SK-N-MC (cell line): ENCODE results near the gene LHX1.

Experiments used
- DNase-seq: peaks from one replicate; pipeline ENCODE4 v3.0.0-alpha.2; 2011; ENCODE audit warnings: low read depth, low spot score
- H3K27ac ChIP-seq: fragments of 200-600 bp; sonication (generic); 2 replicates; pipeline ENCODE4 v1.5.1; 2016; ENCODE audit warnings: mixed run types
- H3K36me3 ChIP-seq: fragments of 200-600 bp; sonication (generic); 2 replicates; pipeline ENCODE4 v1.6.1; 2017; ENCODE audit warnings: antibody characterized with exemption, low read length, mixed read lengths; ENCODE audit not compliant: insufficient read depth
- H3K4me3 ChIP-seq: fragments of 200-600 bp; sonication (generic); 2 replicates; pipeline ENCODE4 v1.5.1; 2016
- H3K9ac ChIP-seq: fragments of 200-600 bp; sonication (generic); 2 replicates; pipeline ENCODE4 v1.8.0; 2017; ENCODE audit warnings: mixed run types, mixed read lengths; ENCODE audit not compliant: insufficient read length
- H3K9me3 ChIP-seq: fragments of 200-600 bp; sonication (generic); 2 replicates; pipeline ENCODE4 v1.6.1; 2017; ENCODE audit warnings: low read depth, mild to moderate bottlenecking, antibody characterized with exemption, low read length, moderate library complexity, mixed read lengths
- EZH2 ChIP-seq: fragments of 200-600 bp; sonication (generic); IDR thresholded peaks from one replicate; pipeline ENCODE4 v1.6.1; 2017; ENCODE audit warnings: antibody characterized with exemption
- FOXP2 ChIP-seq: optimal IDR thresholded peaks from 2 replicates; pipeline ENCODE3; 2011; ENCODE audit warnings: mild to moderate bottlenecking, moderate library complexity; ENCODE audit not compliant: insufficient read depth; ENCODE audit errors: extremely low read length, control extremely low read depth
- POLR2AphosphoS5 ChIP-seq: IDR thresholded peaks from 2 replicates; pipeline ENCODE4 v1.6.1; 2012; ENCODE audit warnings: mild to moderate bottlenecking, low read depth, low read length, borderline replicate concordance

LHX1 gene

DNA sequence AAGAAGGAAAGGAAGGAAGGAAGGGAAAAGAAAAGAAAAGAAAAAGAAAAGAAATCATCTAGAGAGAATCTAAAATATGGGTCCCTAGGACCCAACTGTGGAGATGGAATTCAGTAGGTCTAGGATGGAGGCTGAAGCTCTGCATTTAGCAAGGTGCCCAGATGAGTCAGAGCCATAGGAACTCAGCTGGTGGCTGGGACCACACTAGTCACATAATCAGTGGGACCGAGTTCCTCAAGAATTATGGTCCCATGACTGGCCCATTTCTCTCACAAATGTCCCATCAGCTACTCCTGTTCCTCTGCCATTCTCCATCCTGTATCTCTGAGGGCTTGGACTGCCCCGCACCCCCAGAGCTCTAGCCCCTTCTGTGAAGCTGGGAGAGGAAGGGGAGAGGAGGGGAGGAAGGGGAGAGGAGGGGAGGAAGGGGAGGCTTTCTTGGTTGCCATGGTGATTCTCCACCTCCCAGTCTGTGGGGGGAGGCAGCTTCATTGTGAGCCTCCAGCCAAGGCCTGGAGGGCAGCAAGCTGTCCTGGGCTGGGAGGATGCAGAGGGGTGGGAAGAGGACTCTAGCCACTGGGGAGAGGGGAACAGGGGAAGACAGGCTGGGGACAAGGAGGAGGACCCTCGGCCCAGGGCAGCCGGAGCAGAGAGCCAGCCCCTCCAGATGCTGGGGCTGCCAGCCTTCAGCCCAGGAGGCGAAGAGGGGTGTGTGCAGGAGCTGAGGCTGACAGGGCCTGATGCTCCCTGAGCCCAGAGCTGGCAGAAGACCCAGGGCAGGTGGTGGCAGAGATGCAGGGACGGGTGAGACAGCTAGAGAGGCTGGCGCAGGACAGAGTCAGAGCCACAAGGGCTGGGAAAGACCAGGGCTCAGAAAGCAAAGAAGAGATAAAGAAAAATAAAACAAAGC lies 37.8 kb upstream of the LHX1 start:
- H3K36me3 ChIP-seq: no peaks in the 10 kb centered on the region
- DNase-seq: no peak
- H3K9ac ChIP-seq: no peak overlapping the region
- TF ChIP-seq POLR2AphosphoS5 (no peak), EZH2 (no peak), FOXP2 (no peak)
- H3K9me3 ChIP-seq: no peaks in the 10 kb centered on the region
- H3K4me3 ChIP-seq: no peak overlapping the region
- no peak overlapping the region for H3K27ac ChIP-seq

DNA sequence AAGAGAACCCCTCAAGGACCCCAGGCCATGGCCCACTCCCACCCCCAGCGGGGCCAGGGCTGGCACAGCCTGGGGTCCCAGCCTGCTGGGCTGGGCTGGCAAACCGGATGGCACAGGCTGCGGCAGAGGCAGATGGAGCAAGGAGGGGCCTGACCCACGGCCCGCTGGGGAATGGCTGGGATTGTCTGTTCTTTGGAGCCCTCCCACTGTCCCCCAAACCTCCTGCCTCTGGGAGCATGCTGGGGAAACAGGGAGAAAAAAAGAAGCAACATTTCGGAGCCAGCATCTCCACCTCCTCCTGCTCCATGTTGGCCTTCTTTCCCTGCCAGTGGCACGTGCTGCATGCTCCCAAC lies 37.1 kb upstream of the LHX1 start:
- no peaks in the 10 kb centered on the region for H3K36me3 ChIP-seq
- no peak overlapping the region for H3K4me3 ChIP-seq
- no peaks in the 10 kb centered on the region for H3K9me3 ChIP-seq
- no peak for DNase-seq
- no peak overlapping the region for H3K9ac ChIP-seq
- H3K27ac ChIP-seq: no peak overlapping the region
- no peak for TF ChIP-seq POLR2AphosphoS5
- no peak for TF ChIP-seq FOXP2
- TF ChIP-seq EZH2: no peak

DNA sequence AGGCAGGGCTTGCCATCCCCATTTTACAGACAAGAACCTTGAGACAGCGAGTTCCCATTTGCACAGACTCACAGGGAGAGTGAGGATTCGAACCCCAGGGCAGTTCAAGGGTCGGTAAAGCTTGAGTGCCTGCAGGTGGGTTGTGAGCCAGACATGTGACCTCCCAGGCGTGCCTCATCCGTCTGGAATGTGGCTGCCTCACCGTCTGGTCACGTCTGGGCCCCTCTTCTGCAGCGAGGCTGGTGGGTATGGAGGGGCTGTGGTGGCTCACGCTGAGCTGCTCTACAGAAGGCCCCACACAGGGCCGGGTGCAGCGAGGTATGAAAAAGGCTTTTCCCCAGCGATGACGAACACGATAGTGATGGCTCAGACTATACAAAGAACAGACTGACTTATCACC lies 35.8 kb upstream of the LHX1 start:
- DNase-seq: no peak
- H3K27ac ChIP-seq: no peak overlapping the region

GRCh38 chr17:36907407-36907806 lies 29.9 kb upstream of the LHX1 start:
- Histone ChIP-seq H3K9me3 (no peaks in the 10 kb centered on the region), H3K9ac (no peak overlapping the region), H3K27ac (no peak overlapping the region), H3K4me3 (no peak overlapping the region), H3K36me3 (no peaks in the 10 kb centered on the region)
- TF ChIP-seq EZH2: no peak
- no peak for TF ChIP-seq FOXP2
- no peak for TF ChIP-seq POLR2AphosphoS5
- no peak for DNase-seq

More for the DNA sequence above, 35.8 kb upstream of the LHX1 start:
- Histone ChIP-seq H3K9me3 (no peaks in the 10 kb centered on the region), H3K9ac (no peak overlapping the region), H3K4me3 (no peak overlapping the region), H3K36me3 (no peaks in the 10 kb centered on the region)
- TF ChIP-seq EZH2: no peak
- no peak for TF ChIP-seq POLR2AphosphoS5
- TF ChIP-seq FOXP2: no peak

DNA sequence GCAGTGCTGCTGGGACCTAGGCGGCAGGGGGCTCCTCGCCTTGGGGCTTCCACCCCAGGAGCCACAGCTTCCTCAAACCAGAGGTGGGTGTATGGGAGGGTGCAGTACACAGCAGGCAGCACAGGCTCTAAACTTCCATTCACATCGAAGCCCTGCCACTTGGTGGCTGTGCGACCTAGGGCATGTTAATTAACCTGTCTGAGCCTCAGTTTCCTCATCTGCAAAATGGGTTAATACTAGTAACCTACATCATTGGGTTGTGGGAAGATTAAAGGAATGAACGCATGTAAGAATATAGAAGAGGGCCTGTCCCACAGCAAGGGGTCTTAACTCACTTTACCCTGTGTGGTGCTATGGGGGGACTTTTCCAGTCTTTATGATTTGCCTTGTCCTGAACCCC lies 26.8 kb upstream of the LHX1 start:
- Histone ChIP-seq H3K9me3 (no peaks in the 10 kb centered on the region), H3K9ac (no peak overlapping the region), H3K27ac (no peak overlapping the region), H3K4me3 (no peak overlapping the region), H3K36me3 (no peaks in the 10 kb centered on the region)
- TF ChIP-seq EZH2: no peak
- no peak for TF ChIP-seq FOXP2
- TF ChIP-seq POLR2AphosphoS5: no peak
- DNase-seq: no peak

GRCh38 chr17:36911001-36911400 lies 26.3 kb upstream of the LHX1 start:
- TF ChIP-seq POLR2AphosphoS5 (no peak), FOXP2 (no peak), EZH2 (no peak)
- Histone ChIP-seq H3K36me3 (no peaks in the 10 kb centered on the region), H3K4me3 (no peak overlapping the region), H3K27ac (no peak overlapping the region), H3K9ac (no peak overlapping the region), H3K9me3 (no peaks in the 10 kb centered on the region)
- DNase-seq: no peak

- TF ChIP-seq POLR2AphosphoS5 (no peak), FOXP2 (no peak), EZH2 (no peak)
- no peaks in the 10 kb centered on the region for H3K36me3 ChIP-seq
- no peaks in the 10 kb centered on the region for H3K9me3 ChIP-seq
- no peak overlapping the region for H3K9ac ChIP-seq
- DNase-seq: no peak
- H3K27ac ChIP-seq: no peak overlapping the region
- H3K4me3 ChIP-seq: no peak overlapping the region
Observed at GRCh38 chr17:36913132-36913531, 24.1 kb upstream of the LHX1 start.

GRCh38 chr17:36918211-36918691 lies 19.0 kb upstream of the LHX1 start:
- Histone ChIP-seq H3K4me3 (no peak overlapping the region), H3K9ac (no peak overlapping the region), H3K9me3 (no peaks in the 10 kb centered on the region), H3K27ac (no peak overlapping the region), H3K36me3 (no peaks in the 10 kb centered on the region)
- TF ChIP-seq POLR2AphosphoS5 (no peak), EZH2 (no peak), FOXP2 (no peak)
- DNase-seq: no peak
